OCI-LY3 (cell line): Measurements from ENCODE around the gene MMP28.

ENCODE experiments used
- H2AFZ ChIP-seq: fragments of 200-600, 300-600 bp; shearing (Covaris generic); 2 replicates; pipeline ENCODE4 v1.6.0; 2014; ENCODE audit warnings: antibody characterized with exemption, low read depth, low read length
- H3K27ac ChIP-seq: fragments of 200-600, 300-600 bp; sonication (generic); 2 replicates; pipeline ENCODE4 v1.5.1; 2014; ENCODE audit warnings: mild to moderate bottlenecking, low read length, moderate library complexity, mixed read lengths
- H3K27me3 ChIP-seq: fragments of 200-600, 300-600 bp; sonication (generic); 2 replicates; pipeline ENCODE4 v1.6.1; 2014; ENCODE audit warnings: low read depth, low read length, mixed read lengths
- H3K36me3 ChIP-seq: fragments of 200-600, 300-600 bp; sonication (generic); replicated peaks from 2 replicates; pipeline ENCODE3; 2014; ENCODE audit warnings: low read depth, low read length, mixed read lengths
- H3K4me1 ChIP-seq: fragments of 300-600, 200-600 bp; sonication (generic); 2 replicates; pipeline ENCODE4 v1.6.1; 2014; ENCODE audit warnings: low read length, mixed read lengths
- H3K4me2 ChIP-seq: fragments of 200-600, 300-600 bp; sonication (generic); 2 replicates; pipeline ENCODE4 v1.6.1; 2014; ENCODE audit warnings: low read length, mixed read lengths
- H3K4me3 ChIP-seq: fragments of 300-600, 200-600 bp; sonication (generic); 2 replicates; pipeline ENCODE4 v1.5.1; 2014; ENCODE audit warnings: antibody characterized with exemption, mild to moderate bottlenecking, low read length, moderate library complexity
- H3K79me2 ChIP-seq: fragments of 300-600, 200-600 bp; shearing (Covaris generic); 2 replicates; pipeline ENCODE4 v1.6.1; 2014; ENCODE audit warnings: mild to moderate bottlenecking, low read length, mixed read lengths
- H3K9ac ChIP-seq: fragments of 300-600, 200-600 bp; shearing (Covaris generic); 2 replicates; pipeline ENCODE4 v1.6.0; 2014; ENCODE audit warnings: mild to moderate bottlenecking, low read length, moderate library complexity
- H3K9me3 ChIP-seq: fragments of 200-600, 300-600 bp; shearing (Covaris generic); 2 replicates; pipeline ENCODE4 v1.6.1; 2014; ENCODE audit warnings: low read length, mixed read lengths; ENCODE audit not compliant: insufficient read depth
- H4K20me1 ChIP-seq: fragments of 200-600, 300-600 bp; sonication (generic); 2 replicates; pipeline ENCODE4 v1.6.1; 2016; ENCODE audit warnings: low read length, mixed read lengths; ENCODE audit not compliant: insufficient read depth
- CTCF ChIP-seq: fragments of 200-600, 300-600 bp; sonication (generic); IDR thresholded peaks from 2 replicates; pipeline ENCODE4 v1.5.1; 2014; ENCODE audit warnings: antibody characterized with exemption, low read length, low read depth
- EZH2phosphoT487 ChIP-seq: fragments of 200-600 bp; shearing (Covaris generic); IDR thresholded peaks from 2 replicates; pipeline ENCODE4 v1.6.1; 2018; ENCODE audit warnings: antibody characterized with exemption, mixed run types, low read depth

The MMP28 gene

GRCh38 chr17:35745749-35746320, 49.6 kb downstream of the MMP28 start:
- no peak for TF ChIP-seq EZH2phosphoT487
- no peak for TF ChIP-seq CTCF
- Histone ChIP-seq H3K27ac (no peak overlapping the region), H3K27me3 (peaks cover 19% of the 10 kb centered on the region), H3K4me1 (peaks cover 13% of the 10 kb centered on the region; the same call in 1 of the 2 replicates), H3K9me3 (no peaks in the 10 kb centered on the region), H2AFZ (no peak overlapping the region), H3K4me3 (no peak overlapping the region), H4K20me1 (no peaks in the 10 kb centered on the region), H3K36me3 (no peaks in the 10 kb centered on the region), H3K79me2 (no peaks in the 10 kb centered on the region), H3K4me2 (no peak overlapping the region), H3K9ac (no peak overlapping the region)

GRCh38 chr17:35745246-35745645, 50.2 kb downstream of the MMP28 start:
- Histone ChIP-seq H3K27me3 (peaks cover 13% of the 10 kb centered on the region), H3K79me2 (no peaks in the 10 kb centered on the region), H3K9me3 (no peaks in the 10 kb centered on the region), H2AFZ (no peak overlapping the region), H3K27ac (no peak overlapping the region), H3K4me3 (no peak overlapping the region), H3K4me1 (peaks cover 9% of the 10 kb centered on the region; the same call in 1 of the 2 replicates), H3K9ac (no peak overlapping the region), H3K4me2 (no peak overlapping the region), H4K20me1 (no peaks in the 10 kb centered on the region), H3K36me3 (no peaks in the 10 kb centered on the region)
- TF ChIP-seq CTCF: no peak
- no peak for TF ChIP-seq EZH2phosphoT487

- Histone ChIP-seq H3K9ac (no peak overlapping the region), H3K36me3 (no peaks in the 10 kb centered on the region), H3K79me2 (no peaks in the 10 kb centered on the region), H3K4me1 (peaks cover 7% of the 10 kb centered on the region; the same call in 1 of the 2 replicates), H3K27ac (no peak overlapping the region), H3K9me3 (no peaks in the 10 kb centered on the region), H3K27me3 (peaks cover 9% of the 10 kb centered on the region), H3K4me3 (no peak overlapping the region), H3K4me2 (no peak overlapping the region), H4K20me1 (no peaks in the 10 kb centered on the region), H2AFZ (no peak overlapping the region)
- TF ChIP-seq CTCF: no peak
- TF ChIP-seq EZH2phosphoT487: no peak
Measured at GRCh38 chr17:35744830-35745229, 50.6 kb downstream of the MMP28 start.

- no peak for TF ChIP-seq CTCF
- TF ChIP-seq EZH2phosphoT487: no peak
- Histone ChIP-seq H3K4me1 (0 out of 2 replicates have a peak, but pooled peaks cover 4% of the 10 kb centered on the region), H3K4me2 (no peak overlapping the region), H2AFZ (no peak overlapping the region), H4K20me1 (no peaks in the 10 kb centered on the region), H3K36me3 (no peaks in the 10 kb centered on the region), H3K4me3 (no peak overlapping the region), H3K27me3 (no peaks in the 10 kb centered on the region; the same call in 1 of the 2 replicates), H3K79me2 (no peaks in the 10 kb centered on the region), H3K9ac (no peak overlapping the region), H3K9me3 (no peaks in the 10 kb centered on the region), H3K27ac (no peak overlapping the region)
Measured at GRCh38 chr17:35743626-35744328, 51.7 kb downstream of the MMP28 start.
